H9 (cell line): ENCODE measurements around the gene LRP5. TPM values are rescaled to one million over a fixed set of nuclear protein-coding genes. Genes with fewer than 3 reads are reported as not detected.

Experiments
- DNase-seq: peaks from one replicate; pipeline ENCODE4 v3.0.0-alpha.2; 2017
- H2AFZ ChIP-seq: one replicate; pipeline ENCODE4 v1.6.1; 2013; ENCODE audit warnings: mild to moderate bottlenecking, low read length, control low read depth, moderate library complexity
- H2AK5ac ChIP-seq: 2 replicates; pipeline ENCODE4 v1.6.1; 2013; ENCODE audit warnings: low read length, control low read depth, mixed read lengths; ENCODE audit not compliant: insufficient read length
- H2BK120ac ChIP-seq: one replicate; pipeline ENCODE4 v1.6.1; 2013; ENCODE audit warnings: low read depth, mild to moderate bottlenecking, low read length, control low read depth, inconsistent platforms; ENCODE audit not compliant: poor library complexity, severe bottlenecking
- H2BK12ac ChIP-seq: 2 replicates; pipeline ENCODE4 v1.6.1; 2013; ENCODE audit warnings: low read length, control low read depth, mixed read lengths, low read depth; ENCODE audit not compliant: insufficient read length
- H2BK15ac ChIP-seq: 2 replicates; pipeline ENCODE4 v1.6.1; 2013; ENCODE audit warnings: low read depth, low read length, control low read depth
- H2BK20ac ChIP-seq: one replicate; pipeline ENCODE4 v1.6.1; 2013; ENCODE audit warnings: low read depth, mild to moderate bottlenecking, low read length, control low read depth, inconsistent platforms; ENCODE audit not compliant: poor library complexity, severe bottlenecking
- H2BK5ac ChIP-seq: 2 replicates; pipeline ENCODE4 v1.6.1; 2013; ENCODE audit warnings: low read length, control low read depth, mixed read lengths; ENCODE audit not compliant: insufficient read length
- H3K14ac ChIP-seq: 2 replicates; pipeline ENCODE4 v1.6.1; 2013; ENCODE audit warnings: low read length, control low read depth; ENCODE audit not compliant: insufficient read depth
- H3K18ac ChIP-seq: 2 replicates; pipeline ENCODE4 v1.6.1; 2013; ENCODE audit warnings: low read depth, mild to moderate bottlenecking, mixed read lengths, low read length, control low read depth; ENCODE audit not compliant: insufficient read length
- H3K23ac ChIP-seq: 2 replicates; pipeline ENCODE4 v1.6.1; 2013; ENCODE audit warnings: low read length, control low read depth, mixed read lengths, low read depth; ENCODE audit not compliant: insufficient read length
- H3K23me2 ChIP-seq: 2 replicates; pipeline ENCODE4 v1.6.1; 2013; ENCODE audit warnings: low read depth, mild to moderate bottlenecking, mixed read lengths, low read length, control low read depth; ENCODE audit not compliant: insufficient read length, poor library complexity, severe bottlenecking
- H3K27ac ChIP-seq: 2 replicates; pipeline ENCODE4 v1.5.1; 2013; ENCODE audit warnings: low read length, control low read depth, mixed read lengths, low read depth; ENCODE audit not compliant: insufficient read length
- H3K27me3 ChIP-seq: 2 replicates; pipeline ENCODE4 v1.6.1; 2013; ENCODE audit warnings: low read length, control low read depth, inconsistent platforms; ENCODE audit not compliant: insufficient read depth
- H3K4ac ChIP-seq: 2 replicates; pipeline ENCODE4 v1.6.1; 2013; ENCODE audit warnings: low read depth, mild to moderate bottlenecking, control low read depth, inconsistent platforms, low read length, moderate library complexity
- H3K4me1 ChIP-seq: 2 replicates; pipeline ENCODE4 v1.6.1; 2013; ENCODE audit warnings: low read length, control low read depth, inconsistent platforms; ENCODE audit not compliant: insufficient read depth
- H3K4me2 ChIP-seq: 2 replicates; pipeline ENCODE4 v1.6.1; 2013; ENCODE audit warnings: low read length, control low read depth, mixed read lengths; ENCODE audit not compliant: insufficient read length, insufficient read depth
- H3K56ac ChIP-seq: 2 replicates; pipeline ENCODE4 v1.6.1; 2013; ENCODE audit warnings: low read depth, mild to moderate bottlenecking, mixed read lengths, low read length, control low read depth; ENCODE audit not compliant: insufficient read length
- H3K79me1 ChIP-seq: 2 replicates; pipeline ENCODE4 v1.6.1; 2013; ENCODE audit warnings: low read depth, mild to moderate bottlenecking, moderate library complexity, low read length, control low read depth, inconsistent platforms; ENCODE audit not compliant: insufficient read depth, poor library complexity, severe bottlenecking
- H3K79me2 ChIP-seq: 2 replicates; pipeline ENCODE4 v1.6.1; 2013; ENCODE audit warnings: low read length, control low read depth, inconsistent platforms; ENCODE audit not compliant: insufficient read depth
- H3K9ac ChIP-seq: 2 replicates; pipeline ENCODE4 v1.6.1; 2013; ENCODE audit warnings: low read length, control low read depth, mixed read lengths; ENCODE audit not compliant: insufficient read length; ENCODE audit errors: extremely low read depth
- H3K9me3 ChIP-seq: one replicate; pipeline ENCODE4 v1.6.1; 2013; ENCODE audit warnings: low read depth, low read length, inconsistent platforms; ENCODE audit not compliant: control insufficient read depth
- H3T11ph ChIP-seq: one replicate; pipeline ENCODE4 v1.6.1; 2013; ENCODE audit warnings: mild to moderate bottlenecking, low read length, control low read depth, inconsistent platforms
- H4K20me1 ChIP-seq: one replicate; pipeline ENCODE4 v1.6.1; 2013; ENCODE audit not compliant: control insufficient read depth, insufficient read length, insufficient read depth
- H4K5ac ChIP-seq: 2 replicates; pipeline ENCODE4 v1.6.1; 2013; ENCODE audit warnings: low read depth, mild to moderate bottlenecking, mixed read lengths, low read length, control low read depth; ENCODE audit not compliant: insufficient read length
- H4K8ac ChIP-seq: replicated peaks from 2 replicates; pipeline ENCODE4 v1.6.1; 2013; ENCODE audit warnings: low read length, control low read depth, mixed read lengths, low read depth; ENCODE audit not compliant: insufficient read length
- H4K91ac ChIP-seq: 2 replicates; pipeline ENCODE4 v1.6.1; 2013; ENCODE audit warnings: low read depth, mild to moderate bottlenecking, moderate library complexity, mixed read lengths, low read length, control low read depth; ENCODE audit not compliant: insufficient read length
- H3K27ac Mint-ChIP-seq, 3 experiments: 2 replicates in 2 of 3; 3 replicates in 1 of 3; pipeline ENCODE4 v1.8.0; 2020 to 2021; ENCODE audit warnings: mixed read lengths in 3 of 3, mild to moderate bottlenecking in 1 of 3, moderate library complexity in 1 of 3
- H3K27me3 Mint-ChIP-seq: 2 replicates; pipeline ENCODE4 v1.8.0; 2021; ENCODE audit warnings: low read depth, mild to moderate bottlenecking, moderate library complexity, mixed read lengths
- H3K36me3 Mint-ChIP-seq, 3 experiments: 2 replicates in 2 of 3; 3 replicates in 1 of 3; pipeline ENCODE4 v1.8.0; 2020 to 2021; ENCODE audit warnings: low read depth in 3 of 3, mixed read lengths in 3 of 3; ENCODE audit not compliant: insufficient read depth in 1 of 3
- H3K4me1 Mint-ChIP-seq, 2 experiments: 2 replicates each; pipeline ENCODE4 v1.8.0; 2020; ENCODE audit warnings: mixed read lengths in 2 of 2
- H3K4me3 Mint-ChIP-seq, 2 experiments: 2 replicates in 1 of 2; 3 replicates in 1 of 2; pipeline ENCODE4 v1.8.0; 2020 to 2021; ENCODE audit warnings: mild to moderate bottlenecking in 2 of 2, mixed read lengths in 2 of 2, moderate library complexity in 1 of 2
- H3K9me3 Mint-ChIP-seq, 2 experiments: 2 replicates in 1 of 2; 3 replicates in 1 of 2; pipeline ENCODE4 v1.8.0; 2020; ENCODE audit warnings: mild to moderate bottlenecking in 2 of 2, mixed read lengths in 2 of 2, moderate library complexity in 1 of 2
- WGBS: extraction: QIAGEN DNeasy Blood & Tissue Kit; methylation state at CpG from one replicate; pipeline ENCODE4 v1.1.7; 2013; ENCODE audit warnings: missing lambda C conversion rate, low lambda C conversion rate, mixed read lengths; ENCODE audit not compliant: insufficient read length; ENCODE audit errors: extremely low coverage; 5-methylcytosine and 5-hydroxymethylcytosine counted together
- total RNA-seq: library from RNA; stranded (reverse); gene quantifications from 2 replicates; pipeline ENCODE4 v1.2.1, GENCODE V29; 2021
- TF ChIP-seq, protein P1 (sequence below): fragments of 200-600 bp; sonication (generic); conservative IDR thresholded peaks from 3 replicates; pipeline ENCODE4 v1.8.0; 2021; ENCODE audit warnings: antibody characterized with exemption, mild to moderate bottlenecking

The LRP5 gene
- total RNA-seq, 1 experiment from 2014 or later = 38.4 TPM

DNA sequence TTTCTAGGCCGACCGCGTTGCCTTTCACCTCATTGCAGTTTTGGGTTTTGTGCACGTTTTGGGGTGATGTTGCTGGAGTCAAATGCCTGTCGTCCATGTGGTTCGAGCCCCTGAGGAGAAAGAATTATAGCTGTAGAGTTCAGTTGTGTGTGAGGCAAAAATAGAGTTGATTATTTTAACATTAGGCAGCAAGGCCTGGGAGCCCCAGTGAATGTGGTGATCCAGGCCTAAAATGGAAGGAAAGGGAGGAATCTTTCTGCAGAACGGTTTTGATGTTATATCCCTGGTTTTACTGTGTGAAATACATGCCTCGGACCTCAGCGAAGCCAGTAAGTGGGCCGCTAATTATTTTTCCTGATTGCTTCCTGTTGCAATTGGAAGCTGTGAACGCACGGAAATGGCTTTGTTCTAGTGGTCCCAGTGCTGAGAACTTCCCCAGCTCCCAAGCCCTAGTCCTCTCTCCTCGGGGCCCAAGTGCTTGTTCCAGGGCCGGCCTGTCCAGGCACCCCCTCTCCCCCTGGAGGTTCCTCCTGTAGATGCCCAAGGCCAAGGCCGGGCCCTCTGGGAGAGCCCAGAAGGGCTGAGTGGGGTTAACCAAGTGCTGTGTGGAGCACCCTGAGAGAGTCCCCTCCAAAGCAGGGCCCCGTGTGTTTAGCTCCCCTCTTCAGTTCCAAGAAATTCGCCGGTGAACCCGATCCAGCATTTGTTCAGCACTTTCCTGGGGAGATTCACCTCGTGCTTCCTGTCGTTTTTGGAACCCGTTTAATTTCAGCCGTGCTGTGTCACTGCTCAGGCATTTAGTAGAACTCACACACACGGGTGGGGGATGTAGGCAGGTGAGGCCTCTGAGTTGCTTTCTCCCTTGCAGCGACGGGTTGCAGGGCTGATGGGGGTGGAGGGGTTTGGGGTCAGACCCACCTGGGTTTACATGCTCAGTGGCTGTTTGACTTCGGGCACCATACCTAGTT lies 2.1 kb downstream of the LRP5 start:
- Histone ChIP-seq H3T11ph (no peak overlapping the region), H3K4ac (no peak overlapping the region), H3K27ac (no peak overlapping the region), H4K8ac (no peak overlapping the region), H3K4me1 (peaks cover 6% of the 10 kb centered on the region; the same call in 1 of the 2 replicates), H3K18ac (peak overlapping the region; percentile 67), H3K56ac (no peak overlapping the region), H2AK5ac (no peak overlapping the region), H3K14ac (peak overlapping the region; percentile 17), H2BK12ac (no peak overlapping the region), H3K23ac (no peak overlapping the region), H4K20me1 (no peaks in the 10 kb centered on the region), H3K9me3 (no peaks in the 10 kb centered on the region), H2BK15ac (no peak overlapping the region), H3K79me2 (peaks cover 16% of the 10 kb centered on the region; the same call in 1 of the 2 replicates), H3K79me1 (no peaks in the 10 kb centered on the region), H4K91ac (no peak overlapping the region), H2BK20ac (no peak overlapping the region), H2BK120ac (no peak overlapping the region), H3K4me2 (peak overlapping the region; percentile 75), H4K5ac (no peak overlapping the region), H3K23me2 (peaks cover 13% of the 10 kb centered on the region), H3K9ac (peak overlapping the region; percentile 10), H2AFZ (no peak overlapping the region), H2BK5ac (no peak overlapping the region), H3K27me3 (no peaks in the 10 kb centered on the region)
- no CpG with 5 or more reads among the region's 27 CpGs for WGBS
- H3K36me3 Mint-ChIP-seq = peaks cover 0 to under 1% (median 0%) of the 10 kb centered on the region in 3 experiments; a peak in 1 of 7 replicates
- no peaks in the 10 kb centered on the region; a peak in 2 of 5 replicates for H3K9me3 Mint-ChIP-seq
- H3K27ac Mint-ChIP-seq = peak overlapping the region; percentile 72 to 93 (median 83); a peak in 6 of 7 replicates
- peak overlapping the region; percentile 87 to 89 for H3K4me3 Mint-ChIP-seq
- H3K27me3 Mint-ChIP-seq = peaks cover 4% of the 10 kb centered on the region
- TF ChIP-seq, protein P1, sequence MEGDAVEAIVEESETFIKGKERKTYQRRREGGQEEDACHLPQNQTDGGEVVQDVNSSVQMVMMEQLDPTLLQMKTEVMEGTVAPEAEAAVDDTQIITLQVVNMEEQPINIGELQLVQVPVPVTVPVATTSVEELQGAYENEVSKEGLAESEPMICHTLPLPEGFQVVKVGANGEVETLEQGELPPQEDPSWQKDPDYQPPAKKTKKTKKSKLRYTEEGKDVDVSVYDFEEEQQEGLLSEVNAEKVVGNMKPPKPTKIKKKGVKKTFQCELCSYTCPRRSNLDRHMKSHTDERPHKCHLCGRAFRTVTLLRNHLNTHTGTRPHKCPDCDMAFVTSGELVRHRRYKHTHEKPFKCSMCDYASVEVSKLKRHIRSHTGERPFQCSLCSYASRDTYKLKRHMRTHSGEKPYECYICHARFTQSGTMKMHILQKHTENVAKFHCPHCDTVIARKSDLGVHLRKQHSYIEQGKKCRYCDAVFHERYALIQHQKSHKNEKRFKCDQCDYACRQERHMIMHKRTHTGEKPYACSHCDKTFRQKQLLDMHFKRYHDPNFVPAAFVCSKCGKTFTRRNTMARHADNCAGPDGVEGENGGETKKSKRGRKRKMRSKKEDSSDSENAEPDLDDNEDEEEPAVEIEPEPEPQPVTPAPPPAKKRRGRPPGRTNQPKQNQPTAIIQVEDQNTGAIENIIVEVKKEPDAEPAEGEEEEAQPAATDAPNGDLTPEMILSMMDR = no peak
- peaks cover 50 to 53% of the 10 kb centered on the region in 2 experiments for H3K4me1 Mint-ChIP-seq
- DNase-seq = peak; percentile 47
